ENCODE data around the gene NUFIP2. TPM values are rescaled to one million over a fixed set of nuclear protein-coding genes. Genes with fewer than 3 reads are reported as not detected.

Gene NUFIP2
- total and polyA plus RNA-seq, 2 donors (not counting 1 experiment from before 2014, with no cell fraction given): 9.6 to 83.5 TPM

- no peak overlapping the region for H3K27ac Mint-ChIP-seq
- POLR2A ChIA-PET: no interaction called here
- peaks cover 7 to 76% of the 10 kb centered on the region in 2 experiments for H3K36me3 ChIP-seq (replicated peaks in 1 of 2; ENCODE audit: control extremely low read depth in 1 of 2, control insufficient read depth in 1 of 2, extremely low read depth in 1 of 2, insufficient read depth in 2 of 2, low read length in 1 of 2)
Measured at GRCh38 chr17:29283961-29284360, 10.0 kb downstream of the NUFIP2 start.

DNA sequence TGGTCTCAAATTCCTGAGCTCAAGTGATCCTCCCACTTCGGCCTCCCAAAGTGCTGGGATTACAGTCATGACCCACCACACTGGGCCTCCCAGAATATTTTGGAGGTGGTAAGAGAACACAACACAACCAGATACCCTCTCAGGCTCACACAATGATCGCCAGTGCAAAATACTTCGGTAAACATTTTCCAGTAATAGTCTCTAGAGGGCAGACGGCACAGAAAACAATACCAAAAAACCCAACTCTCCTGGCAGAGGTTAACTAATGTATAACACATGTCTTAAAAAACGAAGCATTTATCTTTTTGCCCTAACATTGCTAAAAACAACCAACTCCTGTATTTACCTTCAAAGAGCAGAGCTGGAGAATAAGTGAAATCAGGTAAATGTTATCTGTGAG, 10.5 kb downstream of the NUFIP2 start:
- peaks cover 100% of the 10 kb centered on the region for H3K79me2 ChIP-seq (ENCODE audit: control insufficient read depth, insufficient read depth, low read length)
- no peak for DNase-seq
- H3K36me3 ChIP-seq (replicated peaks in 1 of 2; ENCODE audit: control extremely low read depth in 1 of 2, control insufficient read depth in 1 of 2, extremely low read depth in 1 of 2, insufficient read depth in 2 of 2, low read length in 1 of 2): peaks cover 7 to 76% of the 10 kb centered on the region in 2 experiments
- peak overlapping the region; percentile 8 for H3K27ac Mint-ChIP-seq
- peak overlapping the region; percentile 12 for H3K4me3 Mint-ChIP-seq
- ChIA-PET POLR2A (no interaction called here), CTCF (interaction anchor here (1.3 kb wide), 1 partner anchor 11 kb away, joined by 4 read pairs; the partner anchor contains the start of gene NUFIP2)
- no peaks in the 10 kb centered on the region for H3K27me3 Mint-ChIP-seq
- no peak overlapping the region for H2AFZ ChIP-seq (ENCODE audit: insufficient read depth, low read depth, low read length, poor library complexity, severe bottlenecking)
- no peaks in the 10 kb centered on the region for H3K27me3 ChIP-seq (replicated peaks in 1 of 4; ENCODE audit: control extremely low read depth in 1 of 4, control insufficient read depth in 3 of 4, insufficient read depth in 4 of 4, low read length in 3 of 4)
- H4K20me1 ChIP-seq (ENCODE audit: control insufficient read depth, insufficient read depth, low read length, poor library complexity, severe bottlenecking): peaks cover 95% of the 10 kb centered on the region
- H3K4me2 ChIP-seq (replicated peaks; ENCODE audit: low read depth, low read length, poor library complexity, severe bottlenecking): peak overlapping the region; percentile 9
- 60% methylated on average over 1 of the region's 5 CpGs for WGBS (ENCODE audit: insufficient coverage)
- no peak overlapping the region for H3K9ac ChIP-seq (ENCODE audit: low read length)
- H3K9me3 Mint-ChIP-seq (ENCODE audit: insufficient read depth): peaks cover 3% of the 10 kb centered on the region
- intact Hi-C loops (cut with micrococcal nuclease): no loop called here
- H3K27ac ChIP-seq (ENCODE audit: low read length in 2 of 2): peak overlapping the region in 1 of 2 donors; percentile 40
- peaks cover 45% of the 10 kb centered on the region for H3K4me1 Mint-ChIP-seq
- H3K4me3 ChIP-seq (ENCODE audit: control extremely low read depth in 1 of 5, extremely low read depth in 1 of 5, insufficient read depth in 1 of 5, low read depth in 2 of 5, low read length in 4 of 5): no peak overlapping the region
- no peak for ATAC-seq (ENCODE audit: low read depth)
- H3K9me3 ChIP-seq (ENCODE audit: control extremely low read depth in 1 of 3, control insufficient read depth in 2 of 3, insufficient read depth in 1 of 3, low read length in 2 of 3): peaks cover 6 to 25% (median 11%) of the 10 kb centered on the region in 3 donors
- no peak for TF ChIP-seq EZH2 (IDR thresholded peaks at IDR 0.05; ENCODE audit: borderline replicate concordance, insufficient read depth, low read depth, low read length, poor library complexity, severe bottlenecking)
- H3K4me1 ChIP-seq (ENCODE audit: control insufficient read depth in 2 of 2, insufficient read depth in 2 of 2, low read length in 2 of 2): peaks cover 8 to 17% of the 10 kb centered on the region in 2 donors

More at GRCh38 chr17:29283961-29284360, 10.0 kb downstream of the NUFIP2 start:
- H3K4me2 ChIP-seq (replicated peaks; ENCODE audit: low read depth, low read length, poor library complexity, severe bottlenecking): peak overlapping the region; percentile 9
- H2AFZ ChIP-seq (ENCODE audit: insufficient read depth, low read depth, low read length, poor library complexity, severe bottlenecking): no peak overlapping the region
- CTCF ChIA-PET: interaction anchor here (1.3 kb wide), 1 partner anchor 10 kb away, joined by 4 read pairs; the partner anchor contains the start of gene NUFIP2
- peaks cover 3 to 24% (median 6%) of the 10 kb centered on the region in 3 donors for H3K9me3 ChIP-seq (ENCODE audit: control extremely low read depth in 1 of 3, control insufficient read depth in 2 of 3, insufficient read depth in 1 of 3, low read length in 2 of 3)
- peak overlapping the region in 1 of 2 donors; percentile 39 for H3K27ac ChIP-seq (ENCODE audit: low read length in 2 of 2)
- peaks cover 100% of the 10 kb centered on the region for H3K79me2 ChIP-seq (ENCODE audit: control insufficient read depth, insufficient read depth, low read length)
- Mint-ChIP-seq H3K27me3 (no peaks in the 10 kb centered on the region), H3K4me3 (no peak overlapping the region), H3K4me1 (peaks cover 48% of the 10 kb centered on the region), H3K9me3 (ENCODE audit: insufficient read depth) (peaks cover 3% of the 10 kb centered on the region)
- ATAC-seq (ENCODE audit: low read depth) (no peak), DNase-seq (no peak)
- no peak overlapping the region for H3K4me3 ChIP-seq (ENCODE audit: control extremely low read depth in 1 of 5, extremely low read depth in 1 of 5, insufficient read depth in 1 of 5, low read depth in 2 of 5, low read length in 4 of 5)
- H3K9ac ChIP-seq (ENCODE audit: low read length): no peak overlapping the region
- no peak for TF ChIP-seq EZH2 (IDR thresholded peaks at IDR 0.05; ENCODE audit: borderline replicate concordance, insufficient read depth, low read depth, low read length, poor library complexity, severe bottlenecking)
- TF ChIP-seq, protein P1, sequence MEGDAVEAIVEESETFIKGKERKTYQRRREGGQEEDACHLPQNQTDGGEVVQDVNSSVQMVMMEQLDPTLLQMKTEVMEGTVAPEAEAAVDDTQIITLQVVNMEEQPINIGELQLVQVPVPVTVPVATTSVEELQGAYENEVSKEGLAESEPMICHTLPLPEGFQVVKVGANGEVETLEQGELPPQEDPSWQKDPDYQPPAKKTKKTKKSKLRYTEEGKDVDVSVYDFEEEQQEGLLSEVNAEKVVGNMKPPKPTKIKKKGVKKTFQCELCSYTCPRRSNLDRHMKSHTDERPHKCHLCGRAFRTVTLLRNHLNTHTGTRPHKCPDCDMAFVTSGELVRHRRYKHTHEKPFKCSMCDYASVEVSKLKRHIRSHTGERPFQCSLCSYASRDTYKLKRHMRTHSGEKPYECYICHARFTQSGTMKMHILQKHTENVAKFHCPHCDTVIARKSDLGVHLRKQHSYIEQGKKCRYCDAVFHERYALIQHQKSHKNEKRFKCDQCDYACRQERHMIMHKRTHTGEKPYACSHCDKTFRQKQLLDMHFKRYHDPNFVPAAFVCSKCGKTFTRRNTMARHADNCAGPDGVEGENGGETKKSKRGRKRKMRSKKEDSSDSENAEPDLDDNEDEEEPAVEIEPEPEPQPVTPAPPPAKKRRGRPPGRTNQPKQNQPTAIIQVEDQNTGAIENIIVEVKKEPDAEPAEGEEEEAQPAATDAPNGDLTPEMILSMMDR (IDR thresholded peaks at IDR 0.05): no peak
- peaks cover 95% of the 10 kb centered on the region for H4K20me1 ChIP-seq (ENCODE audit: control insufficient read depth, insufficient read depth, low read length, poor library complexity, severe bottlenecking)
- WGBS (ENCODE audit: insufficient coverage): no CpG with 5 or more reads among the region's 2 CpGs
- intact Hi-C loops (cut with micrococcal nuclease): no loop called here
- no peaks in the 10 kb centered on the region for H3K27me3 ChIP-seq (replicated peaks in 1 of 4; ENCODE audit: control extremely low read depth in 1 of 4, control insufficient read depth in 3 of 4, insufficient read depth in 4 of 4, low read length in 3 of 4)
- H3K4me1 ChIP-seq (ENCODE audit: control insufficient read depth in 2 of 2, insufficient read depth in 2 of 2, low read length in 2 of 2): peaks cover 13 to 20% of the 10 kb centered on the region in 2 donors
